AG09319 (cell line): Measurements from ENCODE around the gene CPZ.
"Not testable (repeated sequence)": the region's sequence is repeated elsewhere in the genome, so short reads cannot be mapped to it uniquely, and the experiment has no call there.

Source experiments
- DNase-seq: peaks from one replicate; pipeline ENCODE4 v3.0.0-alpha.2; 2010; ENCODE audit warnings: low read depth; ENCODE audit errors: extremely low read depth
- CTCF ChIP-seq: IDR thresholded peaks from 2 replicates; pipeline ENCODE4 v1.5.1; 2011; ENCODE audit warnings: low read depth, mild to moderate bottlenecking, inconsistent platforms, low read length, moderate library complexity

CPZ gene

GRCh38 chr4:8651661-8652180, 59.2 kb downstream of the CPZ start:
- TF ChIP-seq CTCF = no peak
- DNase-seq = no peak

- DNase-seq = no peak
- TF ChIP-seq CTCF = no peak
Observed at GRCh38 chr4:8652181-8653078, 59.9 kb downstream of the CPZ start.

GRCh38 chr4:8653326-8654000, 60.9 kb downstream of the CPZ start:
- no peak for DNase-seq
- no peak for TF ChIP-seq CTCF

GRCh38 chr4:8654139-8654538, 61.6 kb downstream of the CPZ start:
- not testable (repeated sequence) for DNase-seq

GRCh38 chr4:8655411-8656184, 63.0 kb downstream of the CPZ start:
- no peak for DNase-seq
- TF ChIP-seq CTCF = no peak

- TF ChIP-seq CTCF = no peak
- no peak for DNase-seq
Observed at GRCh38 chr4:8656185-8656517, 63.6 kb downstream of the CPZ start.

- DNase-seq = no peak
- TF ChIP-seq CTCF = no peak
Observed at GRCh38 chr4:8656711-8657380, 64.3 kb downstream of the CPZ start.
